A172 (cell line): ENCODE data around the gene NDUFB1. TPM values are rescaled to one million over a fixed set of nuclear protein-coding genes. Genes with fewer than 3 reads are reported as not detected.

Experiments used
- DNase-seq: peaks from one replicate; pipeline ENCODE4 v3.0.0-alpha.2; 2015; ENCODE audit warnings: low spot score
- total RNA-seq: library from RNA; depleted of rRNA; stranded (reverse); fragments of >200 nt; shearing (Covaris generic); gene quantifications from 2 replicates; pipeline ENCODE4 v1.2.3, GENCODE V29; 2014; rRNA removed

Gene NDUFB1
- total RNA-seq = 266 and 444 TPM in 2 replicates

GRCh38 chr14:92121670-92122350 is at the start of gene NDUFB1, which contains the start of gene CPSF2:
Gene NDUFB1 (minus strand): TSS chr14:92121706. CDS start chr14:92117637, 4,069 bp downstream.
Gene CPSF2 (plus strand): TSS chr14:92121969. CDS start chr14:92130985, 9,016 bp downstream.
- peak; percentile 47 for DNase-seq

- DNase-seq = no peak
Observed at GRCh38 chr14:92164958-92165357, 43.5 kb upstream of the NDUFB1 start.

GRCh38 chr14:92161521-92161920 is 40.0 kb upstream of the NDUFB1 start:
- no peak for DNase-seq

DNA sequence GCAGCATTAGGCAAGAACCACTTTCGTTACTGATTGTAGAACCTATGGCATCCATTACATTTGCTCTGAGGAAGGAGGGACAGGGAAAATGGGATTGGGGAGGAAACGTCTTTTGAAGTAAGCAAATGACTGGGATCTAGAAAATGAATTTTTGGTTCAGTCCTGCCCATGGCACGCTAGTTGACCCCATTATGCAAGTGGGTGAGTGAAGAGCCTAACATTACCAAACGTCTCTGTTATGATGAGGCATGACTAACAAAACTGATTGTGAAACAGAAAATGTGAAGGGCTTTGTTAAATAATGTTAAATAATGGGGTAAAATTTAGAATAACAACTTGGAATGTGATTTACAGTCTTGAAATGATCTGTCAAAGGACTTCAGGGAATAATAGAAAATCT is 39.1 kb upstream of the NDUFB1 start:
- no peak for DNase-seq

- no peak for DNase-seq
Observed at GRCh38 chr14:92154283-92154942, 32.9 kb upstream of the NDUFB1 start.

DNA sequence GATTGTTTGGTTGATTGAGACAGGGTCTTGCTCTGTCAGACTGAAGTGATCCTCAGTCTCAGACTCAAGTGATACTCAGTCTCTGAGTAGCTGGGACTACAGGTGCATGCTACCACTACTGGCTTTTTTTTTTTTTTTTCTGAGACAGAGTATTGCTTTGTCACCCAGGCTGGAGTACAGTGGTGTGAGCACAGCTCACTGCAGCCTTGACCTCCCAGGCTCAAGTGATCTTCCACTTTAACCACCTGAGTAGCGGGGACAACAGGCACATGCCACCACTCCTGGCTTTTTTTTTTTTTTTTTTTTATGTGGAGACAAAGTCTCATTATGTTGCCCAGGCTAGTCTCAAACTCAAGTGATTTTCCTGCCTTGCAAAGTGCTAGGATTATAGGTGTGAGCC is 32.1 kb upstream of the NDUFB1 start:
- DNase-seq = no peak

GRCh38 chr14:92144708-92145107 is 23.2 kb upstream of the NDUFB1 start:
- DNase-seq = no peak

- DNase-seq = no peak
Observed at GRCh38 chr14:92143962-92144361, 22.5 kb upstream of the NDUFB1 start.

DNA sequence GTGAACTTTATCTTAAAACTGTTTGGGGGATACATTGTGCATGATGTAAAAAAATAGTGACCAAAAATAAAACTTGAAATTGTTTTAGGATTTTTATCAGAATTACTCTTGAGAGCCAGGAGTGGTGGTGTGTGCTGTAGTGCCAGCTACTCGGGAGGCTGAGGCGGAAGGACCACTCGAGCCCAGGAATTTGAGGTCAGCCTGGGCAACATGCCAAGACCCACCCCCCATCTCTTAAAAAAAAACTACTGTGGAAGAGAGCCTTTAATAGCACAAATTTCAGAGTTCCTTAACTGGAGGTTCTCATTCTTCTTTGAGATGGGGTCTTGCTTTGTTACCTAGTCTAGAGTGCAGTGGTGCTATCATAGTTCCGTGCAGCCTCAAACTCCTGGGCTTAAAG is 21.8 kb upstream of the NDUFB1 start:
- DNase-seq = no peak

GRCh38 chr14:92135269-92135668 is 13.8 kb upstream of the NDUFB1 start:
- DNase-seq = no peak

DNA sequence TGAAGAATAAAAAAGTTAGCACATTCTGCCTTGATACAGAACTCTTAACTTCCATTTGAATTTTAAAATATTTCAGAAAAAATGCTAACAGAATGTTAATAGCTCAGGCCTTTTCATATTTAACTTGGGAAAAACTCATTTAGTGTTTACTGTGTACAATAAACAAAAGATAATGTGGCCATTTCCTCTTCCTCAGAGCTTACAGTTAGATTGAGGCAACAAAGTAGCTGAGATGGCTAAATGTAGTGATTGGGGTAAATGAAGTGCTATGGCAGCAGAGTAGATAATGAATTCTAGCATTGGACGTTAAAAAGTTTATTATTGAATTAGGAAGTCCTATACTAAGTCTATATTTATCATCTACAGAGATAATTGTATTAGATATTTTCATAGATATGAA is 12.9 kb upstream of the NDUFB1 start:
- DNase-seq = no peak

GRCh38 chr14:92122761-92123160 is 1.3 kb upstream of the NDUFB1 start:
- DNase-seq = no peak

- peak; percentile 9 for DNase-seq
Observed at GRCh38 chr14:92122351-92122677, 808 bp upstream of the NDUFB1 start.

DNA sequence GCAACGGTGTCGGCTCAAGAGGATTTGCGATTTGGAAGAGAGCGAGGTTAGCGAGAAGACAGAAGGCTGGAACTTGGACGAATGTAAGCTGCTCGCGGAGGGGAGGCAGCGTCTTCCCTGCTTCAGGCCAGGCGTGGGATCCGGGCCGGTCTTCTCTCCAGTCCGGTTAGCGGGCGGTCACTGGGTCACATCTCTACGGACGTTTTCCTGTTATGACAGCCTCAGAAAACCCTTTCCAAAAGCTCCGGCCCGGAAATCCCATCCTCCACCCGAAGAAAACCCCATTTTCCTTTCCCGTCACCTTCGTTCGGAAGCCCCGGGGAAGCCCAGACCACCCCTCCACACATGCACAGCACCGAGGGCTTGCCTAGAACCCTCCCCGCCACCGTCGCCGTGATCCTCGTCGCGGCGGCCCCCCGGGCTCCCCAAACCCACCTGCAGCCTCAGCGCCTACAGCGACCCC is 268 bp downstream of the NDUFB1 start:
- peak; percentile 7 for DNase-seq

GRCh38 chr14:92109490-92109889 is 12.0 kb downstream of the NDUFB1 start:
- DNase-seq = no peak

DNA sequence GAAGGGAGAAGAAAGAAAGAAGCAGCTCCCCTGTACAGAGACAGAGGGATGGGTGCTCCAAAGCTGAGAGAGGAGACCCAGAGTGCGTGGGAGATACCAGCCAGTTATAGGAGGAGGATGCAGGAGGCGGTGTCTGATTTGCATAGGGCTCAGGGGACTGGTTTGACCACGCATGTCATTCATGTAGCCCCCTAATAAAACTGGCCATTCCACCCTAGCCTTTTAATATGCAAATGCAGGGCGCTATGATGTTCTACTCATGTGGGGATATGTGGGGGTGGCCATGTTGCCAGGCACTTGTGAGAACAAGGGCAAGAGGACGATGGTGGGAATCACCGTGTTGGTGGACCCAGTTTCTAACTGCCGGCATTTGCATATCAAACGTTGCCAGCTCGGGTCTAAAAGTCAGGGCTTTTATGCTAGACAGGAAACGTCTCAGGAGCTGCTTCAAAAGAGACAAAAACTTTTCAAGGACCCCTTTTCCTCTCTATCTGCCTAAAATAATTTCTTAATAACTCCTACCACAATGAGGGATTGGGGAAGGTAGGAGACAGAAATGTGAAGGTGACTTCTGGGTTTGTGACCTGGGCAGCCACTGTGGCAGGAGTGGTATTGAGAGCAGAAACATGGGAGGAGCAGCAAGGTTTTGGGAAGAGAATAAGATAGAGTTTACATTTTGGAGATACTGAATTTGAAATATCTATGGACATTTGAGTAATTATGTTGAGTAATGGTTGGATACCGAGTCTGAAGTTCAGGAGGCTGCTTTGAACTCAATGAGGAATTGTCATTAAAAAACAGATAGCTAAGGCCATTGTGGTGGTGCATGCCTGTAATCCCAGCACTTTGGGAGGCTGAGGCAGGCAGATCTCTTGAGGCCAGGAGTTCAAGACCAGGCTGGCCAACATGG is 12.9 kb downstream of the NDUFB1 start:
- no peak for DNase-seq

- peak; percentile 94 for DNase-seq
Observed at GRCh38 chr14:92106143-92106926, 15.2 kb downstream of the NDUFB1 start, which contains the start of gene ATXN3. Gene ATXN3 (minus strand): TSS chr14:92106582. CDS start chr14:92106552, 30 bp downstream.

DNA sequence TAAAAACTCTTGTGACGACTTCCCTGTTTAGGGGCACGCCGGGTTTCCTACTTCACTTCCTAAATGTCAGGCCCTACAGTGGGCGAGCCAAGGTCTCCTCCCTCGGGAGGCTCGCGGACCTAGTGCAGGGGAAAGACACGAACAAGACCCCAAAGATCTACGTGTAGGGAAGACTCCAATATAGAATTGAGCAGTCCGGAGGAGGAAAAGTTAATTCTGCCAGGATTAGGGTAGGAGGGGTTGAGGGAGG is 15.7 kb downstream of the NDUFB1 start:
- peak; percentile 5 for DNase-seq

DNA sequence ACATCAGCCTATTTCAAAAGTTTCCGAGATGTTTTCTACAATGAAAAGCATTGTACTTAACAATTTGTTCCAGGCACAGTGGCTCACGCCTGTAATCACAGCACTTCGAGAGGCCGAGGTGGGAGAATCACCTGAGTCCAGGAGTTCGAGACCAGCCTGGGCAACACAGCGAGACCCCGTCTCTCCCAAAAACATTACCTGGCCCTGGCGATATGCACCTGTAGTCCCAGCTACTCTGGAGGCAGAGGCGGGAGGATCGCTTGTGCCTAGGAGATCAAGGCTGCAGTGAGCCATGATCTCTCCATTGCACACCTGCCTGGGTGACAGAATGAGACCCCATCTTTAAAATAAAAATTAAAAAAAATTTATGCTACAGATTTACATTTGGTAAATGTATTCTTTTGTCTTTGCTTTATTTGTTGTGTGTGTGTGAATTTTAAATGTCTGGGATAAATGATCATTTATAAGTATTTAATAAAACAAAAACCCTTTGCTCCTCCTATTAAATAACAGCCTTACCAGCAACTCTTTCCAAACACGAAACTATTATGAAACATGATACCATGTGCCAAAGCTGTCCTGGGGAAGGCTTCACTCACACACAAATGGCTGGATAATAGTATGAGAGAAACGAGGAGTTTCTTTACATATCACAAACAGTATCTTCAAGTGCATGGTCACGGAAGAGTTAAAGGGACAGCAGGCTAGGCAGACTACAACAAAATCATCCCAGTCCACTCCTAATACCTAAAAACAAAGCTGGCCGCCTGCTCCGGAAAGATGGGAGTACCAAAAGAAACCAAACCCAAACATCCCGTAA is 16.2 kb downstream of the NDUFB1 start:
- DNase-seq = no peak

DNA sequence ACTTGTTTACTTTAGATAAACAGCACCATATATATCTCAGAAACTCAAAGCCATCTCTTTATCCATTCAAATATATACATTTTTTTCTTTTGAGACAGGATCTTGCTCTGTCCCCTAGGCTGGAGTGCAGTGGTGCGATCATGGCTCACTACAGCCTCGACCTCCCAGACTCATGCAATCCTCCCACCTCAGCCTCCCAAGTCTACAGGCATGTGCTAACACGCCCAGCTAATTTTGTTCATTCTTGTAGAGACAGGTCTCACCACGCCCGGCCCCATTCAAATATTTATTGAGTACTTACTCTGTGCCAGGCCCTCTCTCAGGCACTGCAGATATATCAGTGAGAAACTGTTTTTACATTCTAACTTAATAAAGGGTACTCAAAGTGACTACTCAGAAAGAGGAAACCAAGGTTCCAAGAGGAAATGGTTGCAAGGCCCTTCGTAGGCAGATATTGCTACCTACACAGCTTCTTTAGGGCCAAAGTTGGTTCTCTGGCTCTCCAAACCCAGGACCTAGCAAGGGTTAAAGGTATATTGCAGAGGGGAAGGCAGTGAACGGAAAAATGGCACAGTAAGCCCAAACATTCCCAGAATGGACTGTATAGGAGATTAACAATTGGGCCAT is 18.0 kb downstream of the NDUFB1 start:
- no peak for DNase-seq
